Neural progenitor cell (in vitro differentiated cells): Measurements from ENCODE around the gene RALY. TPM values are rescaled to one million over a fixed set of nuclear protein-coding genes. Genes with fewer than 3 reads are reported as not detected.

ENCODE experiments used
- DNase-seq: peaks from one replicate; pipeline ENCODE4 v3.0.0-alpha.2; 2016; ENCODE audit warnings: low spot score
- H2AFZ ChIP-seq: fragments of 200-600 bp; sonication (generic); replicated peaks from 2 replicates; pipeline ENCODE4 v1.6.1; 2016; ENCODE audit warnings: antibody characterized with exemption
- H3F3A ChIP-seq: fragments of 200-600 bp; sonication (generic); 2 replicates; pipeline ENCODE4 v1.6.1; 2016; ENCODE audit warnings: antibody characterized with exemption, low read depth
- H3K27ac ChIP-seq: fragments of 200-600 bp; sonication (generic); 2 replicates; pipeline ENCODE4 v1.5.1; 2016; ENCODE audit warnings: mild to moderate bottlenecking
- H3K27me3 ChIP-seq: fragments of 200-600 bp; sonication (generic); 2 replicates; pipeline ENCODE4 v1.6.1; 2016; ENCODE audit warnings: mild to moderate bottlenecking, moderate library complexity
- H3K36me3 ChIP-seq: fragments of 200-600 bp; sonication (generic); 2 replicates; pipeline ENCODE4 v1.5.1; 2016
- H3K4me1 ChIP-seq: fragments of 200-600 bp; sonication (generic); 2 replicates; pipeline ENCODE4 v1.6.1; 2016; ENCODE audit warnings: mixed run types
- H3K4me2 ChIP-seq: fragments of 200-600 bp; sonication (generic); 2 replicates; pipeline ENCODE4 v1.6.1; 2016
- H3K4me3 ChIP-seq: fragments of 200-600 bp; sonication (generic); 2 replicates; pipeline ENCODE4 v1.5.1; 2016
- H3K79me2 ChIP-seq: fragments of 200-600 bp; sonication (generic); 2 replicates; pipeline ENCODE4 v1.6.1; 2016; ENCODE audit warnings: low read depth
- H3K9ac ChIP-seq: fragments of 200-600 bp; sonication (generic); 2 replicates; pipeline ENCODE4 v1.6.1; 2016
- H3K9me3 ChIP-seq: fragments of 200-600 bp; sonication (generic); 2 replicates; pipeline ENCODE4 v1.5.1; 2016; ENCODE audit warnings: low read depth
- H4K20me1 ChIP-seq: fragments of 200-600 bp; sonication (generic); 2 replicates; pipeline ENCODE4 v1.6.1; 2016; ENCODE audit warnings: low read depth
- H3K27ac Mint-ChIP-seq: 3 replicates; pipeline ENCODE4 v1.8.0; 2021; ENCODE audit warnings: mixed read lengths
- H3K27me3 Mint-ChIP-seq: 2 replicates; pipeline ENCODE4 v1.8.0; 2022; ENCODE audit warnings: low read depth, mild to moderate bottlenecking, inconsistent platforms, moderate library complexity, mixed read lengths; ENCODE audit not compliant: insufficient read depth
- H3K36me3 Mint-ChIP-seq: 3 replicates; pipeline ENCODE4 v1.8.0; 2021; ENCODE audit warnings: mixed read lengths
- H3K4me1 Mint-ChIP-seq: 3 replicates; pipeline ENCODE4 v1.8.0; 2021; ENCODE audit warnings: mixed read lengths
- H3K4me3 Mint-ChIP-seq: 3 replicates; pipeline ENCODE4 v1.8.0; 2021; ENCODE audit warnings: mild to moderate bottlenecking, moderate library complexity, mixed read lengths
- H3K9me3 Mint-ChIP-seq: 3 replicates; pipeline ENCODE4 v1.8.0; 2020; ENCODE audit warnings: mixed read lengths
- EZH2 ChIP-seq: fragments of 200-600 bp; sonication (generic); IDR thresholded peaks from 2 replicates; pipeline ENCODE4 v1.6.1; 2017; ENCODE audit warnings: antibody characterized with exemption, mild to moderate bottlenecking, moderate library complexity
- EZH2phosphoT487 ChIP-seq: fragments of 200-600 bp; sonication (generic); IDR thresholded peaks from 2 replicates; pipeline ENCODE4 v1.6.1; 2017; ENCODE audit warnings: antibody characterized with exemption
- total RNA-seq: library from RNA; depleted of rRNA; stranded (reverse); fragments of >200 nt; gene quantifications from 2 replicates; pipeline ENCODE4 v1.2.3, GENCODE V29; 2015; ENCODE audit warnings: low replicate concordance
- TF ChIP-seq, protein P1 (sequence below): fragments of 200-600 bp; sonication (generic); IDR thresholded peaks from 2 replicates; pipeline ENCODE4 v1.5.1; 2017; ENCODE audit warnings: antibody characterized with exemption, mild to moderate bottlenecking

Gene RALY
- total RNA-seq, 1 donor from 2014 or later: 102 TPM

DNA sequence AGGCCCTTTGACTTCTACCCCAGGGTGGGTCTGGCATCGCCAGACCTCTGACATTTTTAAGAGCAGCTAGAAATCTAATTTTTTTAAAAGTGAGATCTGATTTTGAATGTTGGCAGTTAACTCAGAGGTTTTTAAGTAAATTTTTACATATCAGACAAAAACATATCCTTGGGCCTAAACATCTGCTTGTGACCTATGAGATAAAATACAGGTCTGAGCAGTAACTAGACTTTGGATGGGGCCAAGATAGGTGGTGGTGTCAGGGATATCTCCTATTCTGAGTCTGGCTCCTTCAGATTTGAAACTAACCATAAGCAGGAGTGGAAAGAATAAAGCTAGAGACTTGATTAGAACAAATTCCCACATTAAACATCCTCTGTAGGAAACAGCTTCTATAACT is 17.6 kb downstream of the RALY start:
- Histone ChIP-seq H3K4me2 (peak overlapping the region; percentile 51), H3K9ac (no peak overlapping the region), H3K9me3 (no peaks in the 10 kb centered on the region), H3K4me1 (peaks cover 44% of the 10 kb centered on the region), H4K20me1 (peaks cover 80% of the 10 kb centered on the region), H3F3A (peaks cover 31% of the 10 kb centered on the region), H3K36me3 (no peaks in the 10 kb centered on the region), H3K4me3 (no peak overlapping the region), H3K79me2 (peaks cover 100% of the 10 kb centered on the region), H3K27me3 (no peaks in the 10 kb centered on the region), H2AFZ (no peak overlapping the region), H3K27ac (no peak overlapping the region)
- Mint-ChIP-seq H3K4me1 (peaks cover 40% of the 10 kb centered on the region), H3K27me3 (peaks cover 2% of the 10 kb centered on the region), H3K27ac (peak overlapping the region; percentile 90), H3K4me3 (no peak overlapping the region), H3K36me3 (peaks cover 23% of the 10 kb centered on the region), H3K9me3 (peaks cover 15% of the 10 kb centered on the region)
- TF ChIP-seq EZH2 (no peak), EZH2phosphoT487 (no peak)
- TF ChIP-seq, protein P1, sequence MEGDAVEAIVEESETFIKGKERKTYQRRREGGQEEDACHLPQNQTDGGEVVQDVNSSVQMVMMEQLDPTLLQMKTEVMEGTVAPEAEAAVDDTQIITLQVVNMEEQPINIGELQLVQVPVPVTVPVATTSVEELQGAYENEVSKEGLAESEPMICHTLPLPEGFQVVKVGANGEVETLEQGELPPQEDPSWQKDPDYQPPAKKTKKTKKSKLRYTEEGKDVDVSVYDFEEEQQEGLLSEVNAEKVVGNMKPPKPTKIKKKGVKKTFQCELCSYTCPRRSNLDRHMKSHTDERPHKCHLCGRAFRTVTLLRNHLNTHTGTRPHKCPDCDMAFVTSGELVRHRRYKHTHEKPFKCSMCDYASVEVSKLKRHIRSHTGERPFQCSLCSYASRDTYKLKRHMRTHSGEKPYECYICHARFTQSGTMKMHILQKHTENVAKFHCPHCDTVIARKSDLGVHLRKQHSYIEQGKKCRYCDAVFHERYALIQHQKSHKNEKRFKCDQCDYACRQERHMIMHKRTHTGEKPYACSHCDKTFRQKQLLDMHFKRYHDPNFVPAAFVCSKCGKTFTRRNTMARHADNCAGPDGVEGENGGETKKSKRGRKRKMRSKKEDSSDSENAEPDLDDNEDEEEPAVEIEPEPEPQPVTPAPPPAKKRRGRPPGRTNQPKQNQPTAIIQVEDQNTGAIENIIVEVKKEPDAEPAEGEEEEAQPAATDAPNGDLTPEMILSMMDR: no peak
- no peak for DNase-seq

DNA sequence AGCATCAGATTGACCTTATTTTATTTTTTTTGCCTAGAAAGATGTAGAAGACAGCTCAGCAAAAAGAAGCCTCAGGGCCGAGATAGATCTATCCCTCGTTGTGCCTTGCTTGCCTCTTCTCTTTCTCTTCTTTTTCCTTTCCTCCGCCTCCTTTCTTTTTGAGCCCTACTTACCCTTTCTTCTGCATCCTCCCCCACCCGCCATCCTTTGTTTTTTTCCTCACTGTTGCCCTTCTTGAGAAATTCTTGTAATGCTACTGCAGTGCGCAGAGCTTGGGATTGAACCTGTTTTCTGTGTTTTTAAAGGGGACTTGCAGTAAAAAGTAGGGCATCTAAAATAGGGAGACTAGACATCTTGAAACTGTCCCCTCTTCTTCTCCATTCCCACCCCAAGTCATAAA is 18.6 kb downstream of the RALY start:
- Histone ChIP-seq H3K4me3 (no peak overlapping the region), H3K4me1 (peaks cover 49% of the 10 kb centered on the region), H3K27ac (no peak overlapping the region), H3K36me3 (no peaks in the 10 kb centered on the region), H3F3A (peaks cover 31% of the 10 kb centered on the region), H3K9me3 (no peaks in the 10 kb centered on the region), H3K79me2 (peaks cover 100% of the 10 kb centered on the region), H4K20me1 (peaks cover 82% of the 10 kb centered on the region), H2AFZ (no peak overlapping the region), H3K4me2 (peak overlapping the region; percentile 51), H3K9ac (no peak overlapping the region), H3K27me3 (no peaks in the 10 kb centered on the region)
- Mint-ChIP-seq H3K27ac (peak overlapping the region; percentile 44), H3K4me3 (no peak overlapping the region), H3K27me3 (peaks cover 2% of the 10 kb centered on the region), H3K36me3 (peaks cover 14% of the 10 kb centered on the region), H3K4me1 (peaks cover 47% of the 10 kb centered on the region), H3K9me3 (peaks cover 7% of the 10 kb centered on the region)
- TF ChIP-seq EZH2phosphoT487 (no peak), EZH2 (no peak)
- TF ChIP-seq, protein P1: no peak
- DNase-seq: peak; percentile 39

DNA sequence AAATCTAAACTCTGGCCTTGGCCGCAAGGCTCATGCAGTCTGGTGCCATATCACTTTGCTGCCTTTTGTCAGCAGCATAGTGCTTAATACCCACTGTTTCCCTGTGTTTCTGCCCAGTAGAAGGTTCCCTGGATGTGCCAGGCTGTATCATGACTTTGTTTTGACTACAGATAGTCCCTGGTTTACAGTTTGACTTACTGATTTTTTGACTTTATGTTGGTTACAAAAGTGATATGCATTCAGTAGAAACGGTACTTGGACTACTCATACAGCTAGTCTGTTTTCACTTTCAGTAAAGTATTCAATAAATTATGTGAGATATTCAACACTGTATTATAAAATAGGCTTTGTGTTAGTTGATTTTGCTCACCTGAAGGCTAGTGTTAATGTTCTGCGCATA is 19.0 kb downstream of the RALY start:
- Histone ChIP-seq H3K79me2 (peaks cover 100% of the 10 kb centered on the region), H3K9me3 (no peaks in the 10 kb centered on the region), H3K9ac (no peak overlapping the region), H3K27me3 (no peaks in the 10 kb centered on the region), H2AFZ (no peak overlapping the region), H3K4me2 (peak overlapping the region; percentile 51), H3F3A (peaks cover 31% of the 10 kb centered on the region), H3K36me3 (no peaks in the 10 kb centered on the region), H3K4me3 (no peak overlapping the region), H4K20me1 (peaks cover 86% of the 10 kb centered on the region), H3K4me1 (peaks cover 49% of the 10 kb centered on the region), H3K27ac (no peak overlapping the region)
- TF ChIP-seq, protein P1: no peak
- TF ChIP-seq EZH2phosphoT487: no peak
- TF ChIP-seq EZH2: no peak
- H3K27ac Mint-ChIP-seq: peak overlapping the region; percentile 44
- H3K36me3 Mint-ChIP-seq: peaks cover 14% of the 10 kb centered on the region
- no peak for DNase-seq
- H3K4me3 Mint-ChIP-seq: no peak overlapping the region
- peaks cover 8% of the 10 kb centered on the region for H3K9me3 Mint-ChIP-seq
- H3K4me1 Mint-ChIP-seq: peaks cover 49% of the 10 kb centered on the region
- H3K27me3 Mint-ChIP-seq: peaks cover under 1% of the 10 kb centered on the region
